Brain pericyte (primary cell): Measurements from ENCODE around the gene PCGF5.

Experiments
- DNase-seq: peaks from one replicate; pipeline ENCODE4 v3.0.0-alpha.2; 2012; ENCODE audit warnings: low read depth, low spot score

Gene PCGF5

GRCh38 chr10:91328320-91328984 lies 108.0 kb downstream of the PCGF5 start:
- no peak for DNase-seq
